COR-L47 (cell line): Measurements from ENCODE around the gene MAU2.
"Not testable (repeated sequence)": the region's sequence is repeated elsewhere in the genome, so short reads cannot be mapped to it uniquely, and the experiment has no call there.

Experiments
- DNase-seq: peaks from one replicate; lab custom pipeline; 2025; lab: John Stamatoyannopoulos, UW

Gene MAU2

GRCh38 chr19:19345970-19346369 is 25.3 kb downstream of the MAU2 start:
- no peak for DNase-seq

DNA sequence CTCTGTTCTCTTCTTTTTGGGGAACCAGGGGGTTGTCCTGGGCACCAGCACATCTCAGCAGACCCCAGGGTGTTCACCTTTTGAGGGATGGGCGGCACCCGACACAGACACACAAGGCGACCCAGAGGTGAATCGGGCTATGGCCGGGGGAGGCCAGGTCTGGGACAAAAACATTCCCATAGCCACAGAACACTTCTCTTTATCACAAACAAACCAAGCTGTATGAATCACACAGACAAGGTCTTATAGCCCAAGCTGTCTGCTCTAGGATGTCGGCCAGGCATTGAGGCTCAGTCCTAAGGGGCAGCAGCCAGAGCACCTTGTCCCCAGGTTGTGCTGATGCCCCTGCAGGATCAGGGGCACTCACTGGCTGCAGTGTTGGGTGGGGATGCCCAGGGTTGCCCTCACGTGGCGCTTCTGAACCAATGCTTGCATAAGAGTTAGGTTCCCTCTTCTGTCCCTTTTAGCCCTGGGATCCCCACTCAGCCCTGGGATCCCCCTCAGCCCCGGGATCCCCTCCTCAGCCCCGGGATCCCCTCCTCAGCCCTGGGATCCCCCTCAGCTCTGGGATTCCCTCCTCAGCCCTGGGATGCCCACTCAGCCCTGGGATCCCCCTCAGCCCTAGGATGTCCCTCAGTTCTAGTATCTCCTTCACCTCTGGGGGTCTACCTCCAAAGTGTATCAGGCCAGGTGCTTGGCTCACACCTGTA is 26.9 kb downstream of the MAU2 start:
- DNase-seq: no peak

- DNase-seq: no peak
Measured at GRCh38 chr19:19348266-19348665, 27.6 kb downstream of the MAU2 start.

- DNase-seq: no peak
Measured at GRCh38 chr19:19349365-19349764, 28.7 kb downstream of the MAU2 start.

DNA sequence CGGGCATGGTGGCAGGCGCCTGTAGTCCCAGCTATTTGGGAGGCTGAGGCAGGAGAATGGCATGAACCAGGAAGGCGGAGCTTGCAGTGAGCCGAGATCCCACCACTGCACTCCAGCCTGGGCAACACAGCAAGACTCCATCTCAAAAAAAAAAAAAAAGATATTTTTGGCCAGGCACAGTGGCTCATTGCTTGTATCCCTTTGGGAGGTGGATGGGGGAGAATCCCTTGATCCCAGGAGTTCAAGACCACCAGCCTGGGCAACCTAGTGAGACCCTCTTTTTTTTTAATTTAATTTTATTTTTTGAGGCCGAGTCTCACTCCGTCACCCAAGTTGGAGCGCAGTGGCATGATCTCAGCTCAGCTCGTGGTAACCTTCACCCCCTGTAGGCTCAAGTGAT is 30.1 kb downstream of the MAU2 start:
- not testable (repeated sequence) for DNase-seq

DNA sequence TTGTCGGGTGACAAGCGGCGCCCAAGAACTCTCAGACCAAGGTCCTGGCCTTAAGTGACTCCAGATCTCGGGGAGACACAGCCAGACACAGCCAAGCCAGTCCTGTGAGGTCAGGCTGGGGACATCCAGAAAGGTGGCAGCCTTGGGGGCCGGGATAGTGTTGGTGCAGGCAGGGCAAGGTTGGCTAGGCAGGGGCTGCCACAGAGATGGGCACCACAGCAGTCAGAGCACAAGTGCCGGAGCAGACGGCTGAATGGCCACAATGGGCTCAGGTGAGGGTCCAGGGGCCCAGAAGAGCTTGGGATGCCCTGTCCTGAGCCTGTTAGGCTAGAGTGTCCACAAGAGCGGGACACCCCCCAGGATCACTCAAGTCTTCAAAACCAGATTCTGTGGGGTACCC is 32.2 kb downstream of the MAU2 start:
- DNase-seq: no peak

DNA sequence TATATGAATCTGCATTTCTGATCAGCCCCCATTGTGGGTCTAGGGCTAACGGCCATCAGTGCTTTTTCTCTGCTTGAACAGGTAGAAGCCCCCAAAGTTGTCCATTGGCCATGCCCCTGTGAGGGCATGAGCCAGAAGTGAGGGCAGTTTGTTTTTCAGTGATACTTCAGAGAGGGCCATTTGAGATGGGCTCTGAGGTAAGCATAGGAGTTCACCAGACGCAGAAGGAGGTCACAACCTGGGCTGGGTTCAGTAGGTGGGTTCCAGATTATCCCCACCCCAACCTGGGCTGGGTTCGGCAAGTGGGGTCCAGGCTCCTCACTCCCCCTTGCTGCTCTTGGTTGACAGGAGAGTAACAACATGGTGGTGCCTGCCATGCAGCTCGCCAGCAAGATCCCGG is 33.4 kb downstream of the MAU2 start:
- no peak for DNase-seq

DNA sequence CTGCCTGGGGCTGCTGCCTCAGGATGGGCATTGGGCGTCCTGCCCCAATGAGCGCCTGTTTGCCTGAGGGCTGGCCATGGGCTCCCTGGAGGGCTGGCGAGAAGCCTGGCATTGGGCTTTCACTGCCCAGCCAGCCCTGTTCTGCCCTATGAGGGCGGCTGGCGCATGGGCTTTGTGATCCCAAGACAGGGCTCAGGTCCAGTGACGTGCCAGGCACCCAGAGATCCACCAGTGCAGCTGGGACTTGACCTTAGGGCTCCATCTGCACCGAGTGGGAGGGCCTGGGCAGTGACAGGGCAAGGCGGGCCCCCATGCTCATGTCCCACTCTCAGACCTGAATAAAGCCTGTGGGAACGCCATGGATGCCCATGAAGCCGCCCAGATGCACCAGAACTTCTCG is 34.3 kb downstream of the MAU2 start:
- DNase-seq: no peak

- DNase-seq: no peak
Measured at GRCh38 chr19:19355606-19356139, 35.0 kb downstream of the MAU2 start.

GRCh38 chr19:19356500-19356899 is 35.9 kb downstream of the MAU2 start:
- no peak for DNase-seq

DNA sequence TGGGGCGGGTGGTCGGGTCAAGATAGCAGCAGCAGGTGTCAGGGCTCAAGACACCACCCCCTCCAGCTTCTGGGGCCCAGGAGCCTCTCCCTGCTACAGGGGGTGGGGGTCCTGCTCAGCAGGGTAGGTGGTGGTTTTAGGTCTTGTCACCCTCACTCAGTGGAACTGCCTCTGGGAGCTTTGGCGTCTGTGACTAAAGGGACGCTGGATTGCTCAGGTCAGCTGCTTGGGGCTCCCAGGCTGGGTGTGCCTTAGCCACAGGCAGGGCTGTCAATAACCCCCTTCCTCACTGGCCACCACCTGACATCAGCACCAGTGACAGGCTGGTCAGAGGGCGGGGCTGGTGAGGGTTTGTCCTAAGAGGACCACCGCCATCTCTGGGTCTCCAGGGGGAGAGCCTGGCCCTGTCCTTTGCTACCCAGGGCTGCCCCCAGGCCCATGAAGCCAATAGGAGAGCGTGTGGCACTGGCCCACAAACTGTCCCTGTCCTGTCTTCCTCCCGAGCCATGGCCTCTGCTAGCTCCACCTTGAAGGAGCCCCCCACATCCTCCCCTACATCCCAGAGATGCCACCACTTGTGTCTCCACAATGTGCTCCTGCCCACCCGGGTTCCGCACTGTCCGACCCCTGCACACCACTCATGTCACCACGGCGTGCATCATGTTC is 36.4 kb downstream of the MAU2 start:
- DNase-seq: no peak

DNA sequence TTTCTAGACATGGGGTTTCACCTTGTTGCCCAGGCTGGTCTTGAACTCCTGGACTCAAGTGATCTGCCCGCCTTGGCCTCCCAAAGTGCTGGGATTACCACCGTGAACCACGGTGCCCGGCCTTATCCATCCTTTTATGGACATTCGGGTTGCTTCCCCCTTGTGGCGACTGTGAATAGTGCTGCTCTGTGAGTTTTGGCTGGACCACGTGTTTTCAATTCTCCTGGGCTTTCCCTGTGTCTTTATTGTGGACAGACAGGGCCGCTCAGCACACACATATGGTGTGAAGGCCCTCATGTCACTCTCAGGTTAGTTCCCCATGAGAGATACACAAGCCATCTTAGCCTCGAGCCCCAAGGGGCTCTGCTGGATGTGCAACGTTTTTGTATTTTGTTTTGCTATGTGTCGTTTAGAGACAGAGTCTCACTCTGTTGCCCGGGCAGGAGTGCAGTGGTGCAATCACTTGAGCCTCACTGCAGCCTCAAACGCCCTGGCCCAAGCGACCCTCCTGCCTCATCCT is 40.5 kb downstream of the MAU2 start:
- peak; percentile 66 for DNase-seq

GRCh38 chr19:19362075-19362474 is 41.4 kb downstream of the MAU2 start:
- DNase-seq: no peak

DNA sequence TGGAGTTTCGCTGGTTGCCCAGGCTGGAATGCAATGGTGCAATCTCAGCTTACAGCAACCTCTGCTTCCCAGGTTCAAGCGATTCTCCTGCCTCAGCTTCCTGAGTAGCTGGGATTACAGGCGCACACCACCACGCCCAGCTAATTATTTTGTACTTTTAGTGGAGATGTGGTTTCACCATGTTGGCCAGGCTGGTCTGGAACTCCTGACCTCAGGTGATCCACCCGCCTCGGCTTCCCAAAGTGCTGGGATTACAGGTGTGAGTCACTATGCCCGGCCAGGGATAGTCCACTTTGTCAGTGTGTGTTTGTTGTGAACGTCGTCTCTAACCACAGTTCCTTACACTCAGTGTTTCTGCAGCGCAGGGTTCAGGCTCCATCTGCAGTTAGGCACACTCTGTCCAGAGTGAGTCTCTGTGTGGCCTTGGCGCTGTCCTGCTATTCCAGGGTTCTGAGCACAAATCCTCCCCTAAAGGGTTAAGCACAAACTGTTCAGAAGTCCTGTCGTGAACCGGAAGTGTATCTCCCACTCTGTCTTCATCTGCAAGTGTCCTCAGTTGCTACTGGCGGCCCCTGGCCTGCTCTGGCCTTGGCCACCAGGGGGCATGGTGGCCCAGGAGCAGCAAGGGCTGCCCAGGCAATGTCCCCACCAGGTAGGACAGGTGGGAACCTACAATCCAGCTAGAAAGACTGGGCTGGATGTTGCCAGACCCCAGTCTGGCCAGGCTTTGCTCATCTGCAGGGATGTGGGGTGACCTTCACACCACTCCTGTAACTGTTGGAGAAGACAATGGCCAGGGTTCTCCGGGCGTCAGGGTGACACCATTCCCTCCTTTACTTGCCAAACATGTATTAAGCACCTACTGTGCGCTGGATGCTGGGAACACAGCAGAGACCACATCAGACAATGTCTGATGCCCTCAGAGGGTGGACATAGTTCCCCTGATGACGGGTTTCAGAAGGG is 46.1 kb downstream of the MAU2 start:
- DNase-seq: peak; percentile 72

DNA sequence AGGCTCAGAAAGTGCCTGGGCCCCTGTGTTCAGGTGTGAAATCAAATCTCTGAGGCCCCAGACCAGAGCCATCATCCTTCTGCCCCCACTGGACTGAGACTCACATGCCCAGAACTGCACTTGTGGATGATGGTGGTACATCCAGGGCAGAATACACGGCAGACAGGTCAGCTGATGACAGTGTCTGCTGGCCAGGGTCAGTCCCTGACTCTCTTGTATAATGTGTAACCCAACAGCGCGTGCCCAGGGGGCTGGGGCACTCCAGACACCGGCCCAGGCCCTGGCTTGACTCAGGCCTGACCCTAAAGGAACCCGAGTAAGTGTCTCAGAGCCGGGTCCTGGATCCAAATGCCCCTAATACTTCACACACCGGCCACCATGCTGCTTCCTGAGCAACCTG is 47.5 kb downstream of the MAU2 start:
- no peak for DNase-seq

- DNase-seq: no peak
Measured at GRCh38 chr19:19371059-19371458, 50.4 kb downstream of the MAU2 start.

DNA sequence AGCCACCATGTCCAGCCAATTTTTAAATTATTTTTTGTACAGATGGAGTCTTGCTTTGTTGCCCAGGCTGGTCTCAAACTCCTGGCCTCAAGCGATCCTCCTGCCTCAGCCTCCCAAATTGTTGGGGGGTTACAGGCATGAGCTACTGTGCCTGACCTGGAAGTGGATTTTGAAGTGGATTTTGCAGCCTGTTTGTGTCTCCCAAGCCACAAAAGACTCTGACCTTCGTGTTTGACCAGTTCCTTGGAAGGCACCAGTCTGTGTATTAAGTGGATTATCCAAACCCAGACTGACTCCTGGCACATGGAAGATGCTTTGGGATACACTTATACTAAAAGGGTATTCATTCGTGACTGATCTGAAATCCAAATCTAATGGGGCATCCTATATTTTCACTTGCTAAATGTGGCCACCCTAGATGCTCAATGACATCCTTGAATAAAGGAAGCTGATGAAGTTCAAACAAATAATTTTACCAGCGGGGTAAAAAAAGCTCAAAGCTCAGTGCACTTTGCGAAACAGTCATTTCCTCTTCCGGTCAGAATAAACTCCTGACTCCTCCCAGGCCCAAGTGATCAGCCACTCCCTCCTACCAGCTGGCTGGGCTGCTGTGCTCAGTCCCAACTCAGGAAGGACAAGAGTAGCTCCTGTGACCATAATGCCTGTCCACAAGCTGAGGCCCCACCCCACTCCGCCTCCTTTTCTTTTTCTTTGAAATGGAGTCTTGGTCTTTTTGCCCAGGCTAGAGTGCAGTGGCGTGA is 52.2 kb downstream of the MAU2 start:
- DNase-seq: no peak

DNA sequence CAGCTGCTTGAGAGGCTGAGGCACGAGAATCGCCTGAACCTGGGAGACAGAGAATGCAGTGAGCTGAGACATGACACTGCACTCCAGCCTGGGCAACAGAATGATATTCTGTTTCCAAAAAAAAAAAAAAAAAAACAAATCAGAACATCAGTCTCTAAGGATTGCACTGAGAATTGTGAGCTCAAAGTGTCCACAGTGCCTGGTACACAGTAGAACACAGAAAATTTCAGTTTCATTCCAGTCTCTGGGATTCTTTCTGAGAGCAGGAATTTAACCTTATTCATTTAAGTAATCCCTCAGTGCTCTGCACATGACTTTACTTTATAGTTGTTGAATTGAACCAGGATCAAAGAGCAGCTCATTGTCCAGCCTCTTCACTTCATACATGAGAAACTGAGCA is 58.9 kb downstream of the MAU2 start:
- DNase-seq: no peak

- not testable (repeated sequence) for DNase-seq
Measured at GRCh38 chr19:19380316-19380715, 59.7 kb downstream of the MAU2 start.

DNA sequence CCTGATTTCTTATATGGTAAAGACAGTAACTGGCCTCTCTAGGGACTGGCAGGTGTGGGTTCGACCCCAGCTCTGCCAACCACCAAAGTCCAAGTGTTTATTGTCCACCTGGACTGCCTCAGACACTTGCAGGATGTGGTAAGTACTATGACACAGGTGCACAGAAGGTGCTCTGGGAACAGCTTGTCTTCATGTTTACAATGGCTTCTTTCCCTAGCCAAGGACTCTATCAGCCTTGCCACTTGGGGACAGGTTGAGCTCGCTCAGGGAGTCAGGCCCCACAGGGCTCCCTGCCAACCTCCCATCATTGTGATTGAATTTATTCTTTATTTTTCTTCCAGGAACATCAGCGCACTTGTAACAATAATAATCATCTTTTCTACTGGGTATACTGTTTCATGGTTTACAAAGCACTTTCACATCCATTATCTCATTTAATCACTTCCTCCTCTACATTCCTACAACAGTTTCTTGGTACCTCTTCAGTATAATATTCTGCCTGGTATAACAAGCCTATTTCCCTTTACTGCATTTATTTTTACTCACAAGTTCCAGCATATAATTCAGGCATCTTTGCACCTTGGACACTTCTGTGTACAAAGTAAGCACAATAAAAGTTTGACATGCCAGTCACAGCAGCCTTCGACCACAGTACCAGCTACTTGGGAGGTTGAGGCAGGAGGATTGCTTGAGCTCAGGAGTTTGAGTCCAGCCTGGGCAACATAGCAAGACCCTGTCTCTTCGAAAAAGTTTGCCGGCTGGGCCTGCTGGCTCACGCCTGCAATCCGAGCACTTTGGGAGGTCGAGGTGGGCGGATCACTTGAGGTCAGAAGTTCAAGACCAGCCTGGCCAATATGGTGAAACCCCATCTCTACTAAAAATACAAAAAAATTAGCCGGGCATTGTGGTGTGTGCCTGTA is 60.6 kb downstream of the MAU2 start:
- DNase-seq: no peak
